RWPE2 (cell line): ENCODE data around the gene YDJC.

Source experiments
- ATAC-seq: fragments of 200-7000 bp; cut with Tn5 transposase; 3 replicates; pipeline ENCODE4 v1.9.1; 2021; ENCODE audit warnings: low read depth
- DNase-seq: peaks from one replicate; pipeline ENCODE4 v3.0.0-alpha.2; 2020; ENCODE audit warnings: low spot score
- H3K27ac ChIP-seq: fragments of 450-650 bp; 2 replicates; pipeline ENCODE4 v1.5.1; 2017; ENCODE audit warnings: mild to moderate bottlenecking; ENCODE audit not compliant: poor library complexity, severe bottlenecking
- H3K27me3 ChIP-seq: fragments of 250-450 bp; sonication (Bioruptor Pico); 2 replicates; pipeline ENCODE4 v1.5.1; 2021; ENCODE audit warnings: mild to moderate bottlenecking, moderate library complexity; ENCODE audit not compliant: insufficient read depth, poor library complexity, severe bottlenecking
- H3K36me3 ChIP-seq: fragments of 250-450 bp; sonication (Bioruptor Pico); 2 replicates; pipeline ENCODE4 v1.5.1; 2020; ENCODE audit warnings: low read depth, mild to moderate bottlenecking, moderate library complexity
- H3K4me1 ChIP-seq: fragments of 250-450 bp; sonication (Bioruptor Pico); 2 replicates; pipeline ENCODE4 v1.5.1; 2021; ENCODE audit warnings: mild to moderate bottlenecking, moderate library complexity; ENCODE audit not compliant: insufficient read depth, poor library complexity, severe bottlenecking
- H3K4me3 ChIP-seq: fragments of 250-450 bp; sonication (Bioruptor Pico); 2 replicates; pipeline ENCODE4 v1.5.1; 2021; ENCODE audit warnings: mild to moderate bottlenecking, moderate library complexity; ENCODE audit not compliant: severe bottlenecking
- H3K9me3 ChIP-seq: fragments of 250-450 bp; sonication (Bioruptor Pico); 2 replicates; pipeline ENCODE4 v1.5.1; 2021; ENCODE audit warnings: mild to moderate bottlenecking, moderate library complexity; ENCODE audit not compliant: severe bottlenecking
- TF ChIP-seq, protein P1 (sequence below): fragments of 450-650 bp; IDR thresholded peaks from one replicate; pipeline ENCODE4 v1.5.1; 2017; ENCODE audit warnings: mild to moderate bottlenecking, moderate library complexity; ENCODE audit not compliant: poor library complexity, severe bottlenecking

The YDJC gene

DNA sequence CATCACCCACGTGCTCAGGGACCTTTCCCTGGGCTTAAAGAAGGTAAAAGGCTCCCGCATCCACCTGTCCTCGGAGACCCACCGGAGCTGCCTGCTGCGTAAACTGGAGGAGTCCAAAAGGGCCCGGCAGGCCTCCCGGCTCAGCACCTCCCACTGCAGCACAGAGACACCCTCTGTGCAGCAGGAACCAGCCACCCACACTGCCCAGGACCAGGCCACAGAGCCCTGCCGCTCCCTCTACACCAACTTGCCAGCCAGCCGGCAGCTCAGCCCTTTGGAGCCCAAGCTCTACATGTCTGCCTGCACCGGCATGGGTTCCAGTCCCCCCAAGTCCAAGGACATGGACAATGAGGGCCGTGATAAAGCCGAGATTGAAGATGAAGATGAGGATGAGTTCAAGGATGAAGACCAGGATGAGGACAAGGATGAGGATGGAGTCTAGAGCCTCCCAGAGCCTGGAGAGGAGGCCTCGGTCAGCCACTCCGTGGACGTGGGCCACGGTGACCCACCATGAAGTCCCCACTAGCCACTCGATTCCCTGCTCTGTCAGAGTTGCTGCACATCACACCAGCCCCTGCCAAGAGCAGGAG, 6.9 kb upstream of the YDJC start:
- ATAC-seq, result no peak
- DNase-seq, result no peak
- Histone ChIP-seq H3K4me1 (no peaks in the 10 kb centered on the region), H3K27ac (no peak overlapping the region), H3K4me3 (no peak overlapping the region), H3K27me3 (no peaks in the 10 kb centered on the region), H3K9me3 (no peaks in the 10 kb centered on the region), H3K36me3 (no peaks in the 10 kb centered on the region)
- TF ChIP-seq, protein P1, sequence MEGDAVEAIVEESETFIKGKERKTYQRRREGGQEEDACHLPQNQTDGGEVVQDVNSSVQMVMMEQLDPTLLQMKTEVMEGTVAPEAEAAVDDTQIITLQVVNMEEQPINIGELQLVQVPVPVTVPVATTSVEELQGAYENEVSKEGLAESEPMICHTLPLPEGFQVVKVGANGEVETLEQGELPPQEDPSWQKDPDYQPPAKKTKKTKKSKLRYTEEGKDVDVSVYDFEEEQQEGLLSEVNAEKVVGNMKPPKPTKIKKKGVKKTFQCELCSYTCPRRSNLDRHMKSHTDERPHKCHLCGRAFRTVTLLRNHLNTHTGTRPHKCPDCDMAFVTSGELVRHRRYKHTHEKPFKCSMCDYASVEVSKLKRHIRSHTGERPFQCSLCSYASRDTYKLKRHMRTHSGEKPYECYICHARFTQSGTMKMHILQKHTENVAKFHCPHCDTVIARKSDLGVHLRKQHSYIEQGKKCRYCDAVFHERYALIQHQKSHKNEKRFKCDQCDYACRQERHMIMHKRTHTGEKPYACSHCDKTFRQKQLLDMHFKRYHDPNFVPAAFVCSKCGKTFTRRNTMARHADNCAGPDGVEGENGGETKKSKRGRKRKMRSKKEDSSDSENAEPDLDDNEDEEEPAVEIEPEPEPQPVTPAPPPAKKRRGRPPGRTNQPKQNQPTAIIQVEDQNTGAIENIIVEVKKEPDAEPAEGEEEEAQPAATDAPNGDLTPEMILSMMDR, result no peak

- TF ChIP-seq, protein P1, result no peak
- Histone ChIP-seq H3K4me1 (no peaks in the 10 kb centered on the region), H3K27me3 (no peaks in the 10 kb centered on the region), H3K27ac (no peak overlapping the region), H3K9me3 (no peaks in the 10 kb centered on the region), H3K4me3 (no peak overlapping the region), H3K36me3 (no peaks in the 10 kb centered on the region)
- no peak for DNase-seq
- ATAC-seq, result no peak
Observed at GRCh38 chr22:21635771-21636510, 6.1 kb upstream of the YDJC start.

- Histone ChIP-seq H3K27ac (no peak overlapping the region), H3K4me1 (no peaks in the 10 kb centered on the region), H3K36me3 (no peaks in the 10 kb centered on the region), H3K27me3 (no peaks in the 10 kb centered on the region), H3K4me3 (no peak overlapping the region), H3K9me3 (no peaks in the 10 kb centered on the region)
- DNase-seq (no peak), ATAC-seq (no peak)
- TF ChIP-seq, protein P1, result no peak
Observed at GRCh38 chr22:21634844-21635243, 5.0 kb upstream of the YDJC start.

GRCh38 chr22:21634081-21634480, 4.3 kb upstream of the YDJC start:
- DNase-seq (no peak), ATAC-seq (no peak)
- H3K4me1 ChIP-seq, result no peaks in the 10 kb centered on the region
- no peak overlapping the region for H3K27ac ChIP-seq
- no peaks in the 10 kb centered on the region for H3K36me3 ChIP-seq
- TF ChIP-seq, protein P1, result no peak
- no peaks in the 10 kb centered on the region for H3K27me3 ChIP-seq
- no peaks in the 10 kb centered on the region for H3K9me3 ChIP-seq
- H3K4me3 ChIP-seq, result no peak overlapping the region

- H3K4me3 ChIP-seq, result no peak overlapping the region
- H3K4me1 ChIP-seq, result no peaks in the 10 kb centered on the region
- no peaks in the 10 kb centered on the region for H3K27me3 ChIP-seq
- ATAC-seq (no peak), DNase-seq (no peak)
- TF ChIP-seq, protein P1, result no peak
- H3K36me3 ChIP-seq, result peaks cover under 1% of the 10 kb centered on the region
- H3K9me3 ChIP-seq, result no peaks in the 10 kb centered on the region
- H3K27ac ChIP-seq, result no peak overlapping the region
Observed at GRCh38 chr22:21633481-21633880, 3.7 kb upstream of the YDJC start.
